Measurements from ENCODE around the gene FHDC1.

Gene FHDC1

GRCh38 chr4:152919826-152920225, 16.3 kb upstream of the FHDC1 start:
- Histone ChIP-seq H3K79me2 (ENCODE audit: insufficient read depth, low read length) (no peaks in the 10 kb centered on the region), H3K36me3 (ENCODE audit: low read length) (0 out of 2 replicates have a peak, but pooled peaks cover 6% of the 10 kb centered on the region), H3K27me3 (ENCODE audit: low read length) (no peaks in the 10 kb centered on the region), H3F3A (ENCODE audit: insufficient read depth) (no peaks in the 10 kb centered on the region), H3K9me2 (replicated peaks; ENCODE audit: insufficient read depth, low read length) (no peaks in the 10 kb centered on the region), H2AFZ (ENCODE audit: low read depth, low read length, severe bottlenecking) (no peak overlapping the region), H3K9me3 (ENCODE audit: insufficient read depth, low read length) (peaks cover 15% of the 10 kb centered on the region; the same call in 1 of the 2 replicates), H3K27ac (ENCODE audit: low read depth, low read length) (no peak overlapping the region), H3K9ac (ENCODE audit: low read length) (no peak overlapping the region), H3K4me2 (ENCODE audit: low read depth, low read length, poor library complexity, severe bottlenecking) (no peak overlapping the region), H3K4me3 (ENCODE audit: insufficient read depth, low read length, poor library complexity, severe bottlenecking) (no peak overlapping the region), H4K20me1 (ENCODE audit: low read depth, low read length) (no peaks in the 10 kb centered on the region)
- TF ChIP-seq EZH2phosphoT487 (conservative IDR thresholded peaks at IDR 0.05; ENCODE audit: low read length), result no peak
- TF ChIP-seq CTCF (IDR thresholded peaks at IDR 0.05; ENCODE audit: insufficient read depth, low read length, poor library complexity, severe bottlenecking), result no peak

GRCh38 chr4:152920768-152921167, 15.4 kb upstream of the FHDC1 start:
- H3K4me2 ChIP-seq (ENCODE audit: low read depth, low read length, poor library complexity, severe bottlenecking), result no peak overlapping the region
- H3F3A ChIP-seq (ENCODE audit: insufficient read depth), result no peaks in the 10 kb centered on the region
- H3K4me3 ChIP-seq (ENCODE audit: insufficient read depth, low read length, poor library complexity, severe bottlenecking), result no peak overlapping the region
- no peak overlapping the region for H3K9ac ChIP-seq (ENCODE audit: low read length)
- H3K79me2 ChIP-seq (ENCODE audit: insufficient read depth, low read length), result no peaks in the 10 kb centered on the region
- H4K20me1 ChIP-seq (ENCODE audit: low read depth, low read length), result no peaks in the 10 kb centered on the region
- H3K36me3 ChIP-seq (ENCODE audit: low read length), result 0 out of 2 replicates have a peak, but pooled peaks cover 6% of the 10 kb centered on the region
- peaks cover 15% of the 10 kb centered on the region; the same call in 1 of the 2 replicates for H3K9me3 ChIP-seq (ENCODE audit: insufficient read depth, low read length)
- no peaks in the 10 kb centered on the region for H3K9me2 ChIP-seq (replicated peaks; ENCODE audit: insufficient read depth, low read length)
- no peak overlapping the region for H3K27ac ChIP-seq (ENCODE audit: low read depth, low read length)
- no peak overlapping the region for H2AFZ ChIP-seq (ENCODE audit: low read depth, low read length, severe bottlenecking)
- no peaks in the 10 kb centered on the region for H3K27me3 ChIP-seq (ENCODE audit: low read length)
- TF ChIP-seq CTCF (IDR thresholded peaks at IDR 0.05; ENCODE audit: insufficient read depth, low read length, poor library complexity, severe bottlenecking) (no peak), EZH2phosphoT487 (conservative IDR thresholded peaks at IDR 0.05; ENCODE audit: low read length) (no peak)

GRCh38 chr4:152921284-152921683, 14.8 kb upstream of the FHDC1 start:
- H3K79me2 ChIP-seq (ENCODE audit: insufficient read depth, low read length), result no peaks in the 10 kb centered on the region
- H3K4me2 ChIP-seq (ENCODE audit: low read depth, low read length, poor library complexity, severe bottlenecking), result no peak overlapping the region
- H3K4me3 ChIP-seq (ENCODE audit: insufficient read depth, low read length, poor library complexity, severe bottlenecking), result no peak overlapping the region

More at GRCh38 chr4:152921284-152921683, 14.8 kb upstream of the FHDC1 start:
- no peaks in the 10 kb centered on the region for H3K27me3 ChIP-seq (ENCODE audit: low read length)
- H2AFZ ChIP-seq (ENCODE audit: low read depth, low read length, severe bottlenecking), result no peak overlapping the region
- no peaks in the 10 kb centered on the region for H3F3A ChIP-seq (ENCODE audit: insufficient read depth)
- H4K20me1 ChIP-seq (ENCODE audit: low read depth, low read length), result no peaks in the 10 kb centered on the region
- no peak overlapping the region for H3K27ac ChIP-seq (ENCODE audit: low read depth, low read length)
- H3K9me2 ChIP-seq (replicated peaks; ENCODE audit: insufficient read depth, low read length), result no peaks in the 10 kb centered on the region
- H3K36me3 ChIP-seq (ENCODE audit: low read length), result 0 out of 2 replicates have a peak, but pooled peaks cover 6% of the 10 kb centered on the region
- H3K9ac ChIP-seq (ENCODE audit: low read length), result no peak overlapping the region
- TF ChIP-seq EZH2phosphoT487 (conservative IDR thresholded peaks at IDR 0.05; ENCODE audit: low read length) (no peak), CTCF (IDR thresholded peaks at IDR 0.05; ENCODE audit: insufficient read depth, low read length, poor library complexity, severe bottlenecking) (no peak)
- peaks cover 15% of the 10 kb centered on the region; the same call in 1 of the 2 replicates for H3K9me3 ChIP-seq (ENCODE audit: insufficient read depth, low read length)
